Brain pericyte (primary cell): ENCODE results near the gene AKAP13.

ENCODE experiments used
- DNase-seq: peaks from one replicate; pipeline ENCODE4 v3.0.0-alpha.2; 2012; ENCODE audit warnings: low read depth, low spot score

Gene AKAP13

DNA sequence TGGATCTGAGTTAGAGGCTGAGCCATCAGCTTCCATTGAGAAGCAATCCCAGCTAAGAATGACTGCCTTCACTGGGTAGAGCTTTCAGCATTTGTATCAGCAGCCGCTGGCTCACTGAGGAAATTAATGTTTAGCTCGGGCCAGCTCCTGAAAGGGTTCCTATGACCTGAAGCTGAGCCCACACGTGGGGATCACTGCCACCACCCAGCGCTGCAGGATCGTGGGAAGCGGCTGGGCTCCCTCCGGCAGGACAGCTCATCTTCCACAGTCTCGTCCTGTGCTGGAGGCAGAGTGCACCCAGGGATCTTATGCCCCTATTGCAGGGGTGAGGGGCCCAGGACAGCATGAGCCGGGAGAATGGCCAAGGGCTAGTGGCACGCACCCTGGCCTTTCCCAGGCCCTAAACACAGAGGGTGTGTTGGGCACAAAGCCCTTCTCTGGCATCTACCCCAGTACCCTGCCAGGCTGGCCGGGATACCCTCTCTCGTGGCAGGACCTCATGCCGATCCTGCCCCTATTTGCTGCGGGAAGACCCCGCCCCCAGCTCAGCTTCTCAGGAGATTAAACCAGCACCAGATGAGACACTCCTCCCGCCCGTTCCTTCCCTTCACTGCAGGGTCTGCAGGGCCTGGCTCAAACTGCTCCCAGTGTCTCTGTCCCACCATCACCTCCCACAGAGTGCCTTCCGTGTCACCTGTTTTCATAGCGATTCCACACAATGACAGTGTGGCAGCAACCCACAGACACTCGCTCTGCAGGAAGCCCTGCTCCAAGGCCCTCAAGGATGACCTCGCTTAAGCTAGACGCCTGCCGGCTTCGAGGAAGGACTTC lies 385.8 kb downstream of the AKAP13 start:
- peak; percentile 38 for DNase-seq

DNA sequence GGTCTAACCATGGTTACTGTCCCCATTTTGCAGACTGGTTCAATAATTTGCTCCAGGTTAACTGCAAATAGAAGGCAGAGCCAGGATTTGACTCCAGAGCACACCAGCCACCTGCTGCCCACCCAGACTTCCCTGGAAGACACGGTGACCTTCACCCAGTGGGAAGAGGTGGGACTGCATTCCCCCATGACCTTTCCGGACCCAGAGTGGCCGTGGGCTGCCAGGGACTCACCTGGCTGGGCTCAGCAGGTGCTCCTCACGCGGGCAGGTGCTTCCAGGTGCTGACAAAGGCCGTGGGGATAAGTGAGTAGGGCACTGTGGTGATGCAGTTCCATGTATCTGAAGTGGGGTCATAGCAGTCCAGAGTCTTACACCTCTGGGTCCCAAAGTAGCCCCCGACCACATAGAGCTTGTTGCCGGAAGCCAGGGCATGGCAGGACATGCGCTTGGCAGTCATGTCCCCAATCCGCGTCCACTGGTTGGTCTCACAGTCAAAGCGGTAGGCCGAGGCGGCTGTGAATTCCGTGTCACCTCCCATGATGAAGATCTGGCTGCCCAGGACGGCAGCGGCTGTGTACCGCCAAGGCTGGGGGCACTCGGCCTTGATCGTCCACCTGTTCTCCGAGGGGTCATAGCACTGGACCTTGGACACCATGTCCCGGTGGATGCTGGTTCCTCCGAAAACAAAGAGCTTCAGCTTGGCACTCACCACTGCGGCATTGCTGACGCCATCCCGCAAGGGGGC lies 387.6 kb downstream of the AKAP13 start:
- DNase-seq: no peak

DNA sequence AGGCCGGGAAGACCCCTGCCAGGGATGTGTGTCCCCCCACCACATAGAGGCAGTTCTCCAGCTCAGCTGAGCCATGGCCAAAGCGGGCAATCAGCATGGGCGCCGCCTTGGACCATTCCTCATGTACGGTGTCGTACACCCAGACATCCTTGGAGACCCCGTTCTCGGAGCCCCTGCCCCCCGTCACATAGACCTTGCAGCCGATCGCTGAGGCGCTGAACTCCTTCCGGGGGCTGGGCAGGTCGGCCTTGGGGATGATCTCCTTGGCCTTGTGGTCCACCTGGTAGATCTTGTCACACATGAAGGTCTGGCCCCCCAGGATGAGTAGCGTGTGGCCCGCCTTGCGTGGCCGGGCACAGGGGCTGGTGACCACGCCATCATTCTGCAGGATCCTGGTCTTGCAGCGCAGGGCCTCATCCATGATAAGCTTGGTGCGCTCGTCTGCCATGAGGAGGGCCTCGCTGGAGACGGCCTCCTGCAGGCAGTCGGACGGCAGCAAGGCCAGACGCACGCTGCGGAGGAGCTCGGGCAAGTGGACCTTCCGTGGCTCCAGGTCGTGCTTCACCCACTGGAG lies 388.3 kb downstream of the AKAP13 start:
- DNase-seq: no peak

DNA sequence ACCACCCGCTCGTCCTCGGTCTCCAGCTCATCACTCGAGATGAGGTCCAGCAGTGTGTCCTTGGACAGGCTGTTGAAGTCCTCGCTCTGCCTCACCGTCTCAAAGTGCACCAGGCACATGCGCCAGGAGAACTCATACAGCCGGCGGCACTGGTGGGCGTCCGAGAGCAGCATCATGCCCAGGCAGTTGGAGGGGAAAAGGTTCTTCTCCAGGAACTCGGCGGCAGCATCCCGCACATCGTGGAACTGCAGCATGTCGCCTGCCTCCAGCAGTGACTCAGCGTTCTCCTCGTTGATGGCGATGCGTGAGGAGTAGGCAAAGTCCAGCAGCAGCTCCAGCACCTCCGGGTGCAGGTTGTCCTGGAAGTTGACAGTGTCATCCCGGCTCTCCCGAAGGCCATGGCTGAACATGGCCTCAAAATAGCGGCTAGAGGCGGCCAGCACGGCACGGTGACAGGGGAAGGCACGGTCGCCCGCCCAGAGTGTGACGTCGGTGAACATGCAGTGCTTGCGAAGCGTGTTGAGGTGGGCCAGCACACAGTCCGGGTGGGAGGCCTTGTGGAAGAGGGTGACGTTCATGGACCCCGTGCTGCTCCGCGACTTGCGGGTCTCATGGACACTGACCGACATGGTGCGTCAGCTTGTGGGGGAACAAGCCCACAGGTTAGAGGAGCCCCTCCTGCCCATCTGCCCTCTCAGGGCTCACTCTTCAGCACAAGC lies 388.9 kb downstream of the AKAP13 start:
- DNase-seq: no peak

DNA sequence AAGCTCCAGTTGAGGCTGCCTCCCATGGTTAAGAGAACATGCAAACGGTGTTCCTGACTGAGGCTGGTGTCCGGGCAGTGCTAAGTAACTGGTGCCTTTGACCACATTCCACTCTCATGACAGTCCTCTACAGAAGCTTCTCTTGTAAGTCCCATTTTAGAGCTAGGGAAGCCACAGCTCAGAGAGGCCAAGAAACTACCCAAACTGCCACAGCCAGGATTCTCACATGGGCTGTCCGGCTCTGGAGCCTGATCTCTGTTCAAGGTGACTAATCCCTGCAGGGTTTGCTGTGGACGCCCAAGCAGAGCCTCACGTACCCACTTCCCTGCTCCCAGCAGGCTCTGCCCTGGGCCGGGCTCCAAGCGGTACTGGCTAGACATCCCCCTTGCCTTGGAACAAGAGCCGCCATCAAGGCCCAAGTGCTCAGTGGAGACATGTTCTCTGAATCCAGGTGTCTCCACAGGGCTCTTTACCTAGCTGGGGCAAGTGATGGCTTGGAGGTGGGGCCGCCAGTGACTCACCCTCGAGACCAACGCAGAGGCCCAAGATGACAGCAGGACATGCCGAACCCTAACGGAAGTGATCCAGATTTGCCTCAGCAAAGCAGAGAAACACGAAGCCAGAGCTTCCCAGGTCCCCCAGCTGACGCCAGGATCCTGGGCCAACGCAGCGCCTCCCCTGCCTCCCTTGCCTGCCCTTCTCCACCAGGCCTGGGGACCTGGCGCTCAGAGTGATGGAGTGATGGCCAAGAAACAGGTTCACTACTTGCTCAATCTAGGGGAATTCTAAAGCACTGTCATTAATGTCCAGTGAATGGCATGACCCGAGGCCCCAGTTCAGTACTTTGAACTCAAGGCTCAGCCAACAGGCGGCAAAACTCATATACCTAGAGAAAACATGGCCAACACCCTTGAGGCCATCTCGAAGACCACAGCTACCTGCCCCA lies 390.0 kb downstream of the AKAP13 start:
- no peak for DNase-seq

DNA sequence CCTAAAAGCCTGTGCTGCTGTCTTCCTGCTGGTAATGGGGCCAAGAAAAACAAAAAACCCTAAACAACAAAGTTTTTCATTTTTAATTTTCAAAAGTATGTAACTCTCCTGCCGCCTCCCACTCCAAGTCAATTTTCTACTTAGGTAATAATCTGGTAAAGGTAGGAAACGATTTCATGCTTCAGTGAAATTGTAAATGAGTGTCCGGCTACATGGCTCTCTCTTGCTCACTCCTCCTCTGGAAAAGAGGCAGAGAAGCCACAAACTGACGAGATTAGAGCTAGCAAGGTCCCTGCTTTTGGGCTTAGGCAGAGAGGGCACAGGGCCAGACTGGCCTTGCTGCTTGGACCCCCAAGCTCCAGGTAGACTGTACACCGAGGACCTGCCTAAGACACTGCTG lies 390.9 kb downstream of the AKAP13 start:
- DNase-seq: no peak

DNA sequence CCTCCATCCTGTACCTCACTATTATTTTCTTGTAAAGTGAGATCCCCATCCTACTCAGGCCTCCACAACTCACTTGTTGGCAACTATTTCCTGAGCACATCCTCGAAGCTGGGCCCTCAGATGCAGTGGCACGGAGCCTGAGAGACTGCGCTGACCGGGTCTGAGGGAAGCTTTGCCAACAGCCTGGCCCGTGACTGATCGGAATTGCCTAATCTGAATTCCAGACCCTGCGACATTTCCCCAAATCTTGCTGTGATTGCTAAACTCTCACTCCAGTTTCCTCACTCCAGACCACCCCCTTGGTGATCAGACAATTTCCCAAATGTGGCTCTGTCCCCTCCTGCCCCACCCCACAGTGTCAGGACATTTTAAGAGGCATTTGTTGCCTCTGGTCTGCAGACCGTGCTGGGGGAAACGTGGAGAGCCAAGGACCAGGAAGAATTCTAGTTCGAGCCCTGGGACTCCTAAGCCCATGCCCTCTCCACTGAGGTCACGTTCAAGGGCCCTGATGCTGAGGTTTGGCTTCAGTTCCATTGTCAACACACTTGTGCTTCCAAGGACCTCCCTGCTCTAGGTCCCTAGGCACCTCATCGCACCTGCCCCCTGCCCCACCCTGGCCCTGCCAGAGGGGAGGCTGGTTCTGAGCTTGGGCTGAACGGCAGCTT lies 391.5 kb downstream of the AKAP13 start:
- DNase-seq: no peak

DNA sequence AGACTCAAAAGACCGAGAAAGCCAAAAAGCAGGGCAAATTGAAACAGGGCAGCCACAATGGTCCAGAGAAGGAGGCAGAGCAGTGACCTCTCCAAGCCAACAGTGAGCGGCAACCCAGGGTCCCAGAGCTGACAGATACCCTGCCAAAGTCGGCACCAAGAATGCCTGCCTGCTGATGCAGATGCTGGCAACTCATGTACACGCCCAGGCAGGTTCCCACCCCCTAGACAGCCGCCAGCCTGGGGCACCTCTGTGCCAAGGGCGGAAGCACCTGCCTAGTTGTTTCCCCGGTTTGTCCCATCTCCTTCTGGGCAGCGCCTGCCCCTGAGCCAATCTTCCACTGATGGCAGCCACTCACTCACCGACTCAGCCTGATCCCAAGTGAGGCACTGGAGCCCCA lies 392.3 kb downstream of the AKAP13 start:
- no peak for DNase-seq

DNA sequence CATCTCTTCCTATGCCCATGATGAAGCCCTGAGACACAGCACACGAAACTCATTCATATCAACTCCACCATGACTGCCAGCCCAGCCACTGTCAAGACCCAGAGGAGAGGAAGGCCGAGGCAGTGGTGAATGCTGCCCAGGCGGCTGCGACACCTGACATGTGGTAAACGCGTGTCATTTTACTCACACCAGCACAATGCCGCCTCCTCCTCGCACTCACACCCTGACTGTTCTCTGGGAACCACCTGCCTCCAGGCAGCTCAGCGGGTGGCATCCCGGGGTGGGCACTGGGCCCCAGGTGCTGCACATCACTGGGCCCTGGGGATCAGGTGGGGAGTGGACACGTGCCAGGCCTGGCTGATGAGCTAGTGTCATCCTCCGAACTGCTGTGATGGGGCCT lies 392.8 kb downstream of the AKAP13 start:
- DNase-seq: no peak

DNA sequence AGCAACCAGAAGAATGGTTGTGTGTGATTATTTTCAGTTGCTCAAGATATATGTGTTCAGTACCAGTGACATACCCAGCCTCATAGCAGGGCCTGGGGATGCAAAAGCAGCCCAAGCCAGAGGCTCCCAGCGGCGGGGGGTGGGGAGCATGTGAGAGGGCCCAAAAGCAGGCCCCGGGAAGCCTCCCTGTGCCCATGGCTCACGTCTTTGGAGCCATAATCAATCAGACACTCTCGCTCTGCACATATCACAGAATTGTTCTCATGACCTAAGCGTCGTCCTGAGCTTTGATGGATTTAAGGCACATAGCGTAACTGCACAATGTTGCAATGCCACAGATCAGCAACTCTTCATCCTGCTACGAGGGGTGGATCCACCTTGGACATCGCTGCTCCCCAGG lies 393.6 kb downstream of the AKAP13 start:
- DNase-seq: no peak

DNA sequence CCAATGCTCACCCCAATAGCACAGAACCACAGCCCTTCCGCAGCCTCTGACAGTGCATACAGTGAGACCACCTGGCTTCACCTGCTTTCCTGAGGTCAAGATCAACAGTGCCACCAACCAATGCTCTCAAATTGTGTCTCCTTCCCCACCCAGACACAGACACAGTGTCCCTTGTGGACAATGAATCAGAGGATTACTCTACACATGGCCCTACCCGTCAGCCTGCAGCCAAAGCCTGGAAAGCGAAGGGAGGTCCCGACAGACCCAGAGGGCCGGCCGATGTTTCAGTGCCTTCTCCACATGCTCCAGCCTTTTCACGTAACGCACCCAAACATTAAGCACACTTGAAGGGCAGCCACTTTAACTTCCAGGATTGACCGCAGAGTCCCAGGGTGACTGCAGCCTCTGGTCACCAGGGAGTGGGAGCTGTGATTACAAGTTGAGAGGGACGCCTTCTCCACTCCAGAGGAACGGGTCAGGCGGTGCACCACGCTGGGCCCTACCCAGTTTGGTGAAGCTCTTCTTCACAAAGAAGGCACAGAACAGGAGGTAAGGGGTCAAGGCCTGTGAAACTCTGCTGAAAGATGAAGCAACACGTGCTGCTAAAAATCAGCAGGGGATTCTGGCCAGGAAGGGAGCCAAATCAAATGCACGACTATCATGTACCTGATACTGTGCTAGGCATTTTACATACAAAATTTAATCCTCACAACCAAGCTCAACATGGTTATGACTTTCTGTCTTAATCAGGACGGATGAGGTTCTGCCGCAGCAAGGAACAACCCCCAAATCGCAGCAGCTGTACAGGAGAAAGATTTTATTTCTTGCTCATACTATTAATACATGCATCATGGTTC lies 397.1 kb downstream of the AKAP13 start:
- no peak for DNase-seq

DNA sequence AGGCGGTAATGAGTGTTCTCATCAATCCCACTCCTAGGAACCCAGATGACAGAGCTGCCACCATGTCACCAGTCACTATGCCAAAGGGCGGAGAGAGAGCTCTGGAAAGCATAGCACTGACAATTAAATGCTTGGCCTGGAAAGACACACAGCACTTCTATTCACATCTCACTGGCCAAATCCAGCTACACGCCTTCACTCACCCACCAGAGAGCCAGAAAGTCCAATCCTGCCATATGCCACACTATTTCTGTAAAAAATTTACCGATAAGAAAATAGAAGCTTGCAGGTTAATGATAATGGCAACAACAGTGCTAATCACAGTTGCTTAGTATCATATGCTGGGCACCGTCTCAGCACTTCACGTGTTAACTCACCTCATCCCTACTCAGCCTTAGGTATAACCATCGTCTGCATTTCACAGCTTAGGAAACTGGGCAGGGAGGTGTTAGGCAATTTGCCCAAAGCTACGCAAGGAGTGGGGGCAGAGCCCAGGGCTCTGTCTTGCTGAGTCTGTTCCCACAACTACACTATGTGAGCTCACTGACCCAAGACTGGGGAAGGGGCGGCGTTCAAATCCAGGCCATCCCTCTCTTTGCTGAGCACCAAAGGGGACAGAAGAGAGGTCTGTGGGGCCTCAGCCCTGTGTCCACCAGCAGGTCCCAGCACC lies 397.8 kb downstream of the AKAP13 start:
- DNase-seq: no peak

DNA sequence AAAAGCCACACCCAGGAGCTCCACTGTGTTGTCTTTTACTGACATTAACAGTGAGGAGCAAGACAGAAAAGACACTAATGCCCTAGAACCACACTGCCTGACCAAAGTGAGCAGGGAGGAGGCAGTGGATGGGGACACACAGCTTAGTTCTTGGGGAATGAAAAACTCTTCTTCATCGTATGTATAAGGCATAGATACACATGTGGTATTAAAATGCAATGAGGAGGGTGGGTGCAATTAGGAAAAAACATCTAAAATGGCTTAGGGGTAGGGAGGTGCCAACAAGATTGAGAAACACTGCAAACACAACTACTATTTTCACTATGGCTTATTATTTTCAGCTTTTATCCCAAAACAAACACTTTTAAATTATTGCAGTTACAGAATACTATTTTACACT lies 398.8 kb downstream of the AKAP13 start:
- no peak for DNase-seq

DNA sequence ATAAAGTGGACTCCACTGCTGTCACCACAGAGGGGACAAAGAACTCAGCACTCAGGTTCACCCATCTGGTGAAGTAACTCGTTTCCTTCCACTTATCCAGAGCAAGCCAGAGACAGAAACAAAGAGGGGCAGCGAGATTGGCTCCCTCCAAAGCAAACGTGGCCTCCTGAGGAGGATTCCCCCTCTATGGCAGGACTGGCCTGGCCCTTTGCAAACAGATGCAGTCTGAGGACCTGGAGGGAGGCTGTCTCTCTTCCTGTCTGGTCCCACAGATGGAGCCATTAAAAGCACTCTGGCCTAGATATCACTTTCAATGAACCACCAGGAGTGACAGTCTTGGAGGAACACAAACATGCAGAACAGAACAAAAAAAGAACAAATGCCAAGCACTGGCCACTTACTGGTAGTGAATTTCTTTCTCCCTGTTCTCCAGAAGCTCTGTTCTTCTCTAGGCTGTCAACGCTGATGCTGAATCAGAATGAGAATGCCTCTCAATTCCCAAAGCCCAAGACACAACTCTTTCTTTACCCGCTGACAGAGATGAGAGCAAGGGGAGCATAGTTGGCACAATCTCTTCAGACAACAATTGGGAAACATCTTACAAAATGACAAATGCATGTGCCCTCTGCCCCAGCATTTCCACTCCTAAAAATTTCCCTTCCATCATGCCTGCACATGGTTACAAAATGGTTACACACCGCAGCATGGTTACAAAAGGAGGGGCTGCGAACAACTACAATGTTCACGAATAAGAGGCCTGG lies 400.0 kb downstream of the AKAP13 start:
- no peak for DNase-seq

DNA sequence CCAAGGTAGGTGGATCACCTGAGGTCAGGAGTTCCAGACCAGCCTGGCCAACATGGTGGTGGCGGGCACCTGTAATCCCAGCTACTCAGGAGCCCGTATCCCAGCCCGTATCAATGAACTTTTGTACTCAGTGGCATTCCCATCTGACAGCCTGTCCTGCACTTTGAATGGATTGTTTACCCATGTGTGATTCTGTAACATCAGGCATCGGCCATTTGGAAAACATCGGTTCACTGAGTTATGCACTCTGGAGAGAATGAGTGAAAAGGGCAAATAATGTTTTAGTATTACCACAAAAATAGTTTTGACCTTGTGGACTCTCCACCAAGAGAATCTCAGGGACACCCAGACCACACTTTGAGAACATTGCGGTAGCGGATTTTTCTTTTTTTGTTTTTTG lies 400.7 kb downstream of the AKAP13 start:
- DNase-seq: no peak

DNA sequence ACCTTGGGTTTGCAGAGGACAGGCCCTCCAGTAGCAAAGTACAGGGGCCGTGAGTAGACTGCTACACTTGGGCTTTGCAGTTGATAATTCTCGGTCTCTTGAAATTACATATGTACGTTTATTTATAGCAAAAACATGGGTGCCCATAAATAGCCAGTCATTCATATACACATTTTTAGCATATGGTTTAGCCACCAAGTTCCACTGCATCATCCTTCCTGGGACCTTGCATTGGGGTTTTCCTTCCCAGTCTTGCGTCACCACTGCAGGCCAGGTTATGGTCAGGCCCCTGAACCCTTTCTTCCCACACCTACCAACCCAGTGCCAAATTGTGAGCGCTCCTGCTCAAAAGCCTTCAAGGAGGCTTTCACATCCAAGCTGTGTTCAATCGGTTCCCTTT lies 401.7 kb downstream of the AKAP13 start:
- DNase-seq: no peak

DNA sequence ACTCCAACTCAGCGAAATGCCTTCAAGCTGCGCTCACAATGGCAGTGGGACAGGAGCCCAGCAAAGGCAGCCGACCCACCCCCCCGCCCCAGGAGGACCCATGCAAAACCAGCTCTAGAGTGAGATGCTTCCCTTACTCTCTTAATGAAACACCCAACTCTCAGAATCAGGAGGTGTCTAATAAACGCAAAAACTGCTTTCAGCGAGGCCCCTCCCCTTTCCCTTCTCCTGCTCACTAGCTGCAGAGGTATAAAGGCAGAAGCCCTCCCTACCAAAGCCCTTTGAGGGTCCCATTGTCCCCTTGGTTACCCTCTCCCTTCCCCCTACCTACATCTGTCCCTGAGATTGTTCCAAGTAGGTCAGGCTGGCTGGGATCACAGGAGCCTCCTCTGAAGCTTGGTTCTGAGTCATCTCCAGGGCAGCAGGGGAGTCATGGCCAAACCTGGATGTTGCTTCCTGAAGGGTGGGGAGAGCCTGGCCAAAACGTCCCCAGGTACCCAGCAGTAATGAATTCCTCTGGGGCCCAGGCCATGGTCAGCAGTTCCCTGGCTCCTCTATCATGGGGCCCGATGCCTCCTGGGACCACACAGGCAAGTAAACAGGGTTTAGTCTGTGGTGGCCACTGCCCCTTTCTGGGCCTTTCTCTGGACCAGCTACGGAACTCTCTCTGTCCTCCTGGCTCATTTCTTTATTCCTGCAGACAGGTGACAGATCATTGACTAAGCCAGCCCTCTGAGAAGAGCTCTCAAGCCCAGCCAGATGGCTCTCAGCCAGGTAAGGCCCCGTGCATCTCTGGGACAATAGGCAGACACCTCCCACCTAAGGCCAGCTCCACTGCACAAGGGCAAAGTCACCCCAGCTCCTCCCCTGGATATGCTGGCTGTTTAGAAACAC lies 405.7 kb downstream of the AKAP13 start:
- DNase-seq: no peak
